Stimulated activated CD4-positive, alpha-beta T cell treated with anti-CD3 and anti-CD28 coated beads, Interleukin-2, amount 100 ng/mL, for 48 hours (primary cell): Measurements from ENCODE around the gene FAM170B.

ENCODE experiments used
- DNase-seq, 2 donors: peaks; one replicate each; pipeline ENCODE4 v3.0.0-alpha.2; 2020

FAM170B gene

DNA sequence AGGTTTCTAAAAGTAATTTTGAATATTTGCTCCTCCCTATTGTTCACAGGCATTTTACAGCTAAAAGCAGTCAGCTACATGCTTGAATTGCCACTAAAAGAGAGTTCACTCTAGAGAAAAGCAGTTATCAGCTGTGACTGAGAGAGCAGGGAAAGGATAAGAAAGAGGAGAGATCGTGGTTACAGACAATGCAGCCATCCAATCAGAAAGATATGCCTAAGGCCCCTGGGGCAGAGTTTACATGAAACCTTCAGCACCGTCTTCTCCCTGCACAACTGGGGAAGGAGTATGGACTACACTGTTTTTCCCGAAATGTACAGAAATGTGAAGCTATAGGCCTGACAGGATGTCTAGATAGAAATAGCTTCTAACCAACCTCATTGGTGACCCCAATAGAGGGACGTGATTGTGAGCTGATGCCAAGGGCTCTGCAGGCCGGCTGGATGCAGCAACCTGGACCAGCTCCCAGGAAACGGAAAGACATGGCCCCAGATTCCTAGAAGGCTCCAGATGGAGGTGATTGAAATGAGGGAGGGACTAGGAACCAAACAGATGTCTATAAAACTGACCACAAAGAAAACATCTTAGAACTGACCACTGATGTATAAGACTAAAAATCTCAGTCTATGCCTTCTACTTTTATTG, 15.3 kb downstream of the FAM170B start:
- DNase-seq = no peak

DNA sequence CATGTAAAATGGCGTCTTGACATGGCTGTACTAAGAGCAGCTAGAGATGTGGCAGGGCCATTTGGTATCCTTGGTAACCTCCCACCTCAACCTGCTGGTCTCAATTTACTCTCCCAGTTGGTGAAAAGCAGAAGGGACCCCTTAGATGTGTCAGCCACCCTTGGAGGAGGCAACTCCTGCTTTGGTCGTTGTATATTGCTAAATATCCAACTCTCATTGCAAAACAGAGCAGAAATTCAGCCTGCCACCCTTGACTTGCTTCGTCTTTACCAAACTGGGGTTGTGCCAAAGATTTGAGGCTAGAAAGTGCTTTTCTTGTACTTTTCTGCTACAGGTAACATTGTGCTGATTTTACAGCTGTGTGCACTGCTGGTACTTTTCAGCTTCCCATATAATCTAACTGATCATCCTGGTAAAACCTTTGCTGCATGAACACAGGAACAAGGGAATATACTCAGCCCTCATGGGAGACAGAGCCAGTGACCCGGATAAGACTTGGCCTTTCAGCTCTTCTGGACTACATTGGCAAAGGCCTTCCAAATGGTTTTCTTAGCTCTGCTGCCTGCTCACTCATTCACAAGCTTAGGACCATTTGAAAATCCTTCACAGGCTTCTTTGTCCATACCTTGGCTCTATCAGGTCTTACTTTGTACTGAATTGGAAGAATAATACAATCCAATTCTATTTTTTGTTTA, 16.3 kb downstream of the FAM170B start:
- no peak for DNase-seq

DNA sequence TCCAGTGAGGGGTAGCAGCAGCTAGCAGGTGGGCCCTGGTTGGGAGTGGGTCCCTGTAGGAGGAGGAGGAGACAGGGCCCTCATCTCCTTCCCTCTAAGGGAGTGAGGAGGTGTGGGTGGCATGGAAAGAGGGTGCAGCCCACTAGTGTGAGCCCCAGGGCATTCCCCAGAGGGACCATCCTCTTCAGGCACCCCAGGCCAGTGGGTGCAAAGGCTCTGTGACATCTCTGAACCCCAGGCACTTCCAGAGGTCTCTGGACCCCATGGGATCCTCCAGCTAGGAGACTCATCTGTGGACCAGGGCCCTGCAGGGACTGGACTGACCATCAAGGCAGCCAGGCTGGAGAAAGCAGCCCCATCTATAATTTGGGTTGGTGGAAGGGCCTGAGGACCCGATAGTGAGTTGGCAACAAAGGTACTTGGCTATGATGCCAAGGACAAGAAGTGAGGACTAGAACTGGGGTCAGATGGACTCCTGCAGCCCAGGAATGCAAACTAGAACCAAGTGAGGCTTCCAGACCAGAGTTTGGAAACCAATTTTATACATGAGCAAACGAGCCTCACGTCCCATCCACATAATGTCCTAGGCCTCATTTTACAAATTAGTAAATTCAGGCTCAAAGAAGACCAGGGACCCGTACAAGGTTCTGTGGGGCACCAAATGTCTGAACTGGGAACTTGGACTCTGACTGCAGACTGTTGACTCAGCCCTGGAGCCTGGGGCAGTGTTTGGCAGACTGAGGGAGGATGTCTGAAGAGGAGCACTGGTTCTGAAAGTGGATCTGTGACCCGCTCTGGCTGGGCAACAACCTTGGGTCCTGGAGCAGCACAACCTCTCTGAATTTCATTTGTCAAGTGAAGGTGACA, 17.1 kb downstream of the FAM170B start:
- DNase-seq = no peak

DNA sequence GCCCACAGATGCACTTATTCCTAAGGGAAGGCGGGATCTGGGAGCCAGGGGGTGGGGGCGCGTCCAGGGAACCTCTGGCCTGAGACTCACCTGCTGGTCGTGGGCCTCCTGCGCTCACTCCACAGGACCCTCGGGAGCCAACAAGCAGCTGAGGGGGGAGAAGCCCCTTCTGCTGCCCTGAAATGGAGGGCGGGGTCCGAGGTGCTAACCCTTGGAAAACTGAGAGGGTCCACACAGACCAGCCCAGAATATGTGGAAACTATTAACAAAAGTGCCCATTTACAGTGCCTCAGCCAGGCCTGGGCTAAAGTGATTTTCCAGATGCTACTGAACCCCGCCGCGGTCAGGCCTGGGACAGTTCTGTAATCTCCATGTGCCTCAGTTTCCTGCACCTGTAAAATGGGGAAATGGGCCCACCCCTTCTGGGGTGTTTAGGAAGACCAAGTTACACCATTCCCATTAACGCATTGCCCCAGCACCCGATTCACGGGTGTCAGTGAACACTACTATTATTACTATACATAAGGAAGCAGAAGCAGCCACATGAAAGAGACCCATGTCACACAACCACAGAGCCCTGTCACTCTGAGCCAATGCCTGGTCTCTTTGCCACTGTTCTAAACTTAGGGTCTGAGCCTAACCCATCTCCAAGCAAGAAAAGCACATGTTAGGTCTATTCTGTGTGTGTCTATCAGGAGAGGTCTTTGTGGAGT, 17.9 kb downstream of the FAM170B start:
- DNase-seq = no peak

DNA sequence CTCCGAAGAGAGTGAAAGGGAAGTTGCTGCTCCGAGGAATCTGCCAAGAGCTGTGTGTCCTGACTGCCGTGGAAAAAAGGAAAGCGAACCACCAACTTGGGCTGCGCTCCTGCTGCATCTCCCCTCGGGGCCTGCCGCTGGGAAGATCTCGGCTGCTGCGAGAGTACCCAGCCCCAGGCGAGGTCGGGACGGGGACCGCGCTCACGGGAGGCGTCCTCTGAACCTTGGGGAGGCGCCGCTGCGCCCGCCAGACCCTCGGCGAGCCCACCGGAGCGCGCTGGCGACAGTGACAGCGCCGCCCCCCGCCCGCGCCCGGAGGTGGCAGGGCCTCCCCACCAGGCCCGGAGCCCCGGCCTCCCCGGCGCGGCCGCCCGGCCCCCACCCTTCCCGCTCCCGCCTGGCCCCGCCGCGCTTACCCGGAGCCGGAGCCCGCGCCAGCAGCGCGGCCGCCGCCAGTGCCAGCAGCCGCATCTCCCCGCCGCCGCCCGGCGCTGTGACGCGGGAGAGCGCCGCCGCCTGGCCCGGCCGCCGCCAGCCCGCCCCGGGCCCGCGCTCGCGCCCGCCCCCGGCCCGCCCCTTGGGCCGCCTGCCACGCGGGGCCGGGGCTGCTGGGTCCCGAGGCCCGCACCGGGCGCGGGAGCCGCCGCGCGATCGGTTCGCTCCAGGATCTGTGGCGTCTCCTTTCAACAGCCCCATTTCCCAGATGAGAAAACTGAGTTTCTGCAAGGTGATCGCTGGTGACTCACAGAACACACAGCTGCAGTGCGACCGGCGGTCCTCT, 18.6 kb downstream of the FAM170B start, which contains the start of gene VSTM4:
Gene VSTM4 (minus strand): TSS at position 508 of the 781 bp plus-strand sequence. CDS start 37 bp downstream, at position 471.
- no peak for DNase-seq

DNA sequence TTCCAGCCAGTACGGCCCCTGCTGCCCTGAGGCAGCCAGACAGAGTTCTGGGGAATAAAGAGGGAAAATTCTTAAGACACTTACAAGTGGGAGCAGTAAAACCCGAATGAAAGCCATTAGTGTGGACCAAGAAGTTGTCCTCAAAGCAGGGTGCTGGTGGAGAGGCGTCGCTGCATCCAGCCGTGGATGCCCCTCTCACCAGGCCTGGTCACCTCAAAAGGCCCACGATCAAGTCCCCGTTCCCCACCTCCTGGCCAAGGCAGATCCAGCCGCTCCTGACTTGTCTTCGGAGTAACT, 19.2 kb downstream of the FAM170B start:
- no peak for DNase-seq

DNA sequence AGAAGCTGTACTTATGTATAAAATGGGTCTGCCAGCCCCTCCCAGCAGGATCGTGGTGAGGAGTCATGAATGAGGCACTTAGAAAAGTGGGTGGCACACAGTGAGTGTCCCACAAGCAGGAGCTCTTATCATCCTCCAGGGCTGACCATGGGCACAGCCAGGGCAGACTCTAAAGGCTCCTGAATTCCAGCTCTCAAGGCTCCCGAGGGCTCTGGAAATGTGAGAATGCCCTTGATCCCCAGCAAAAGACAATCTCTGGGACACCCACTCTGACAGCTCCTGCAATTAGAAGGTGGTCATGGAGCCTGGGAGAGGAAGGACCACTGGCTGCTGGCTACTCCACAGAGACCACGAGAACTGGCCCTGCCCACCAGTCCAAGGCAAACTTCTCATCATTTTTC, 20.1 kb downstream of the FAM170B start:
- no peak for DNase-seq

DNA sequence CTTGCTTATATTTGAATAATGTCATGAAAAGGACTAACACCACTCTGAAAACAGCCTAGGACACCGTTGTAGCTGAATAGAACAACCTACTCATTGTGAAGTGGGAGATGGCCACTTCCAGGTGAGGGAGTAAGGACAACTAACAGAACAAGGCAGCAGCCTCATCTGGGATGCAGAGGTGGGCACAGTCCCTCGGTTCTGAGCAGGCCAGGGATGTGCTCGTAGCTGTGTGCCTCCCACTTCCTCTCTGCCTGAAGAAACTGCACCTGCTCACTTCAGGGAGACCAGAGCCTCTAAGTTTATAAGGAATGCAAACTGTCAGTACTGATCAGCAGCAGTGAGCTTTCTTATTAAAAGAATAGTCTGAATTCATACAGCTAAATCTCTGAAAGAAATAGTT, 21.0 kb downstream of the FAM170B start:
- DNase-seq = no peak

DNA sequence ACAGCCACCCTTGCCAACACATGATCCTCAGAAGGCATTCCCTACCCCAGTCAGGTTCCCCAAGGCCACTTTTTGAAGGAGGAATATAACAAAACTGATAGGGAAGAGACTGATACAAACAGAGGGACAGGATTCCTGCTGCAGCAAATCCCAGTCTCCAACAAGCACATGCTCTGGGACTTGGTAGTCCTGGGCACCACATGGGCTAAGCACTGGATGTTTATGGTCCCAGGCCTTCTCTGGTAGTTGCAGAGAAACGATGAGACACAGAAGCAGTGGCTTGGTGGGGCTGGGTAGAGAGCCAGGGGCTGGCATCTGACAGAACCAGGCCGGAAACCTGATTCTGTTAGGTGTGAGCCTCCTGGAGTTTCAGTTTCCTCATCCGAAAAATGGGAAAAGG, 21.7 kb downstream of the FAM170B start:
- no peak for DNase-seq

DNA sequence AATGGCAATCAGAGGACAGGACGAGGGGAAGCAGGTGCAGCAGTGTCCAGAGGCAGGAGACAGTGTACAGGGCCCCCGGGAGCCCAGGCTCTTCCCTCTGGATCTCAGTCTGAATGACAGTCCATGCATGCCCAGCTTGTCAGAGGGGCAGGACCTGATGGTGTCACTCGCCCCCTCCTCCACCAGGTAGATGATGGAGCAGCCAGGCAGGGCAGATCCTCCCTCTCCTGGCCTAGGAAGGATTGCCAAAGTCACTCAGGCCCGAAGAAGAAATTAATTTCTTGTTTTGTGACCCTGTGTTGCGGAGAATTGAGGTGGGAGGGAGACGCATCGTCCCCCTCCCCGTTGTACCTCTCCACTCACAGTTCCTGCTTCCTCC, 22.5 kb downstream of the FAM170B start:
- no peak for DNase-seq

DNA sequence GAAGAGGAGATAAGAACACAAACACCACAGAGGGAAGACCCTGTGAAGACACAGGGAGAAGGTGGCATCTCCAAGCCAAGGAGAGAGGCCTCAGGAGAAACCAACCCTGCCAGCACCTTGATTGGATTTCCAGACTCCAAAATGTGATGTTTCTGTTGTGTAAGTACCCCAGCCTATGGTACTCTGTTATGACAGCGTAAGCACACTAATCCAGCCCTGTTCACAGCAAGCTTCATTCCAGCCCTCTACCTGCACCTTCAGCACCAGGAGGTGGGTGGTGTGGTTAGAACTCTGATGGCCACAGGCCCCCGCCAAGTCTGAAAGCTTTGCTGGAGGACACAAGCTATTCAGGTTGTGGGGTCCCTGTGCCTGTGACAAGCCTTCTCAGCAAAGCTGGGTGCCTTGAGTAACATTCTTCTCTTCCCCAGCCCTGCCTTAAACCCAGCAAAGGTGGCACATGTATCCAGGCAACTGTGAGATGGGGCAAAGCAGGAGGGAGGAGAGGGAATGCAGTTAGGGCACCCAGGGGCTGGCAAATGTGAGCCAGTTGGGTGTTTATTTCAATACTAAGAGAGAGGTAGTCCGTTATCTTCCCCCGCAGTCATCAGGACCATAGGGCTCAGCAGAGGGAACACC, 23.0 kb downstream of the FAM170B start:
- DNase-seq = no peak

DNA sequence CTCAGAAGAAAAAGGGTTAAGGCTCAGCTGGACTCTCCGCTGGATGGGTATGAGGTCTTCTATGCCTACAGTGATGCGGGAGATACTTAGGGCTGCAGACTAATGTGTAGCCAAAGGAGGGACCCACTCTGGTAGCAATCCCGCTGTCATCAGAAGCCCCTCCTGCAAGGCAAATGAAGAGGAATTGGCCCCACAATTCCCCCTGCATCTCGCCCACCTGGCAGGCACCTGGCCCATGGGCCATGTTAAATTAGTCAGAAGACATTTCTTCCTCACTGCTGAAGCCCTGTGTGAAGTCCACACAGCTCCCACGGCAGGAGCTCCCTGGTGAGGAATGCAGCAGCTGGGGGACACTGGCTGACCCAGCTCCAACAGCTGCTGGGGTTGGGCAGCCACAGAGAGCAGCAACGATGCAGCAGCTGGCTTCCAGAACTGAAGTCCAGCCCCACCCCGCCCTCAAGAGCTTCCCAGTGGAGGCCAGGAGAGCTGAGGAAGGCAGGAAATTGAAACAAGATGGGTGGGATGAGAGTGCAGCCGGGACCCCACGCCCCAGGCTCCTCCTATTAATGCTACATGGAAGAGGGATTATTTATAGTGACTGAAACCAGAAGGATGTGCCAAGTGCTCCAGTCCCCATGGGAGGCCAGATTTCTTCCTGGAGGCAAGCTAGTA, 24.0 kb downstream of the FAM170B start:
- DNase-seq = no peak

DNA sequence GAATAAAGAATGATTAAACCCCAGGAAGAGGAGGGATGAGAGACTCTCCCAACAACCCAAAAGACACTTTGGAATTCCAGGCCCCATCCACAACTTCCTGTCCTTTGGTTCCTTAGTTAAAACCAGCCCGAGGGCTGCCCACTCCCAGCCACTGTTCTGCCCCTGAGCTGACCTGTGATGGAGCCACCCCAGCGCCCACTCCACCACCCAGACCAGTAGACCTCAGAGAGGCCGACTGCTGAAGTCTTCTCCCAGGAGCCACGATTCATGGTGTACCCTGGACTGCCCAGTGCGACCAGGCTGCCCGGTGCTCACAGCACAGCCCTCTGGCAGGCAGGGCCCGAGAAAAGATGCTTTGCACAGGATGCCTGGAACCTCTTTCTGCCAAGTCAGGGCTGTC, 25.2 kb downstream of the FAM170B start:
- no peak for DNase-seq

DNA sequence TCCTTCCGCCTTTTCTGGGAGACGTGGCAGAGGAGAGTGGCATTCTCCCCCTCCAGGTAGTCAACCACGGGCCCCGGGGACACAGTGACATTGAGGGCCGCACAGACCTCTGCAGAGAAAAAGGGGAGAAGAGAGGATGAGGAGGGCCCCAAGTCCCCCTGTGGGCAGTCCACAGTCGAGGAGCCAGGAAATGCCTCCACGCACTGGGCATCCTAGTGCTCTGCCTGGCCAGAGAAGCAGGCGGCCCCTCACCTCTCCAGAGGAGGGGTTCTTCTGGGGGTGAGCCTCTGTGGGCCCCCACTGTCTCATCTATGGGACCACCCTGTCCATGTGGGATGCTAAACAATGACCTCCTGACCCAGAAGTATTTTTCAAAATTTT, 25.9 kb downstream of the FAM170B start:
- DNase-seq = no peak

DNA sequence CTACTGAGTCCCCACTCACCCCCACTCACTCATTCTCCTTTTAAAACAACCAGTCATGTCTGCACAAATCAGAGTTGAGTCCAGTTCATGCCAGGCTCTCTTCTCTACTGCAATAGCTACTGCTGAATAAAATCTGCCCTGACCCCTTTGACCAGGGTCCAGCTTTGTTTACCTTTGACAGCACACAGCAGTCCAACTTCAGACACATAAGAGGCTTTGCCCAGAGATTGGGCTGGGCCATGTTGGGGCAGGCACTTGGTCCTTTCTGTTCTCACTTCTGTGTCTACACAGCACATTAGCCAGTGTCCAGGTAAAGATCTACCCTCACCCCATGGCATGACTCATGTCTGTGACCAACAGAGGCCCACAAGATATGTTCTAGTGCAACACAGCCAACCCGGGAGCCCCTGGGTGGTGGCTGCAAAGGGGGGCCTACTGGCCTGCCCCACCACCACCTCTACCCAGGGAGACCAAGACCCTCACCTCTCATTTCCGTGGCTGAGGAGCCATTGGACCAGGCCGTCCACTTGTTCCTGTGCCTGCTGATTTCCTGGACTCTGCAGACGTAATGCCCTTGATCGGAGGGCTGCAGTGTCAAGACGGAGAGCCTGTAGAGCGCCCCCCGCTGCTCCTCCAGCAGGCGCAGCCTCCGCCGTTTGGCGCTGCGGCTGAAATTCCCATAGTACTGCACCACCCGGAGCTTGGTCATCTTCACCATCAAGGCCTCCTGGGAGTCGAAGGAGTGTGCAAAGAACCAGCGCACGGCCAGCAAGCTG, 26.5 kb downstream of the FAM170B start:
- DNase-seq = no peak

DNA sequence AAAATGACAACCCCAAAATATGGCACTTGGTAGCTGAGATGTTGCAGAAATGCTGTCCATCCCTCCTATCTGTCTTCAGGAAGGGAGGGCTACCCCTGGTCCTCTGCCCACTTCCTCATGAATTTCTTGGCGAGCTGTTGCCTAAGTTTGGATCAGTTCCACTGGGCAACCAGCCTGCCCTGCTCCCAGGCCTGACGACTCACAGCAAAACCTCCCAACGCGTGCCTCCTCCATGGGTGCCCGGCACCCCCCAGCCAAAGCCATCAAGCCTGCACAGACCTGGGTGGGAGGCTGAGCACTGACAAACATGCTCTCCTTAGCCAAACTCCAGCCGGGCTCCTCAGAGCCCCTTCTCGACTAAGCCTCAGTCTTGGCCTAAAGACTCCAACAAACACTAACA, 27.4 kb downstream of the FAM170B start:
- no peak for DNase-seq

DNA sequence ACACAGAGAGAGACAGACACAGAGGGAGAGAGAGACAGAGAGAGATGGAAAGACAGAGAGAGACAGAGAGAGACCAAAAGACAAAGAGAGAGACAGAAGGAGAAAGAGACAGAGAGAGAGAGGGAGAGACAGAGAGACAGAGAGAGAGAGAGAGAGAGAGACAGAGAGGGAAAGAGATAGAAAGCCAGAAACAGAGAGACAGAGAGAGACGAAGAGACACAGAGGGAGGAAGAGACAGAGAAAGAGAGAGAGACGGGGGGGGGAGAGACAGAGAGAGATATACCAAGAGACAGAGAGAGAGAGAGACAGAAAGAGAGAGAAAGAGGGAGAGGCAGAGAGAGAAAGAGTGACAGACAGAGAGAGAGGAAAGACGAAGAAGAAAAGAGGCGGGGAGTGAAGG, 28.7 kb downstream of the FAM170B start:
- DNase-seq = no peak

DNA sequence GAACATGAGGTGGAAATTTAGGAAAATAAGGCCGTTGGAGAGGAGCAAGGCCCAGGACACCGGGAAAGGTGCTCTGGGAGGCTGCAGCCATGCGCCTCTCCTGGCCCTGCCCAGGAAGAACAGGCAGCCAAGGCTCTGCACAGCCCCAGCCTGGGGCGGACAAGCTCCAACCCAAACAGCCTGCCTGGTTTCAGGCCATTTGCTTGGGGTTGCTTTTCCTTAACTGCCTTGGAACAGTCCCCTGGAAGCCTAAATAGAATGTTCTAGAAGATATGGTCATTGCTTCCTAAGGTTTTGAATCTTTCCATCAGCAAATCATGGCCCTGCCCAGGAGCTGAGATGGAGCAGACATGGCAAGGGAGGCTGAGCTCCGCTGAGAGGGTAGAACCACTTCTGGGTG, 29.5 kb downstream of the FAM170B start:
- DNase-seq = no peak

DNA sequence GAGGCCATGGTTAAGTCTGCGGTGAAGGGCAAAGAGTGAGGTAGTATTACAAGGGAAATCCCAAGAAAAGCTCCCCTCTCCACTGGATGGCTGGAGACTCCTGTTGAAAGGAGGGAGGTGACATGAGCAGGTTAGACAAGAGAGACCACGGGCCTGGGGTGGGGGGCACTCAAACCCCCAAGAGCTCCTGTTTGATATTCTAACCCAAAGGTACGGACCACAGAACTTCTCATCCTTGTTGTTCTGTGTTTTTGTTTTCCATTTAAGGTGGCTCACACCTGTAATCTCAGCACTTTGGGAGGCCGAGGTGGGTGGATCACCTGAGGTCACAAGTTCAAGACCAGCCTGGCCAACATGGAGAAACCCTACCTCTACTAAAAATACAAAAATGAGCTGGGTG, 30.1 kb downstream of the FAM170B start:
- no peak for DNase-seq

DNA sequence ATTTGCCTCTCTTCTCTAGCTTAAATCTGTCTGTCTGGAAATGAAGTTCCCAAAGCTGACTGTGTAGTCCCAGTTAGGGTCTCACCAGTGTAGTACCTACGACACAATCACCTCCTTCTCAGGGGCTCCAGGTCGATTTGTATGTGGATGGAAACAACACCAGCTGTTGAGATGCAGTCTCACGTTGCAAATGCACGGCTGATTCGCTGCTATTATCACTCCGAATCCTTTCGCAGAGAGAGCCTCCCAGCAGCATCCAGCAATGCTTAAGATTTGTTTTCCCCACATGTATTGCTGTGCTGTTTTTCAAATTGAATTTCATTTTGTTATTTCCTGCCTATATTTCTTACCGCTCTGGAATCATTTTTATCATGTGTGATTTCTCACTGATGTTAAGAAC, 34.8 kb downstream of the FAM170B start:
- no peak for DNase-seq
